ENCODE data around the gene KIF4A.

KIF4A gene

DNA sequence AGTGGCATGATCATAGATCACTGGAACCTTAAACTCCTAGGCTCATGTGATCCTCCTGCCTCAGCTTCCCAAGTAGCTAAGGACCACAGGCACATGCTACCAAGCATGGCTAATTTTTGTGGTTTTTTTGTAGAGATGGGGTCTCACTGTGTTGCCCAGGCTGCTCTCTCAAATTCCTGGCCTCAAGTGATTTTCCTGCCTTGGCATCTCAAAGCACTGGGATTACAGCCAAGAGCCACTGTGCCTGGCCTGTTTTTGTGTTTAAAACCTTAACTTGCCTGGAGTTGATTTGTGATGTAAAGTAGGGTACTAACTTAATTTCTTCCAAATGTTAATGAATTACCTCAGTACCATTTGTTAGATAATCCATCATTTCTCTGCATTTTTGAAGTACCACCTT is 177.1 kb downstream of the KIF4A start:
- Histone ChIP-seq H3K9me3 (ENCODE audit: control insufficient read depth, insufficient read depth, low read length) (no peaks in the 10 kb centered on the region), H3K9me2 (replicated peaks; ENCODE audit: control insufficient read depth, low read length) (no peaks in the 10 kb centered on the region), H3K27ac (ENCODE audit: low read depth, low read length) (no peak overlapping the region), H3F3A (ENCODE audit: control insufficient read depth, insufficient read depth) (no peaks in the 10 kb centered on the region), H3K79me2 (ENCODE audit: control insufficient read depth, low read length) (peaks cover 5% of the 10 kb centered on the region; the same call in 1 of the 2 replicates), H4K20me1 (ENCODE audit: control insufficient read depth, insufficient read depth, low read depth, low read length) (no peaks in the 10 kb centered on the region), H3K27me3 (ENCODE audit: control insufficient read depth, low read length) (no peaks in the 10 kb centered on the region), H3K36me3 (ENCODE audit: control insufficient read depth, low read length) (no peaks in the 10 kb centered on the region), H3K4me2 (ENCODE audit: low read length) (no peak overlapping the region), H3K4me3 (ENCODE audit: low read length) (no peak overlapping the region), H3K4me1 (ENCODE audit: control insufficient read depth, low read length) (peaks cover 7% of the 10 kb centered on the region)
- no peak for TF ChIP-seq EZH2phosphoT487 (IDR thresholded peaks at IDR 0.05; ENCODE audit: borderline replicate concordance, low read length)
- TF ChIP-seq, protein P1, sequence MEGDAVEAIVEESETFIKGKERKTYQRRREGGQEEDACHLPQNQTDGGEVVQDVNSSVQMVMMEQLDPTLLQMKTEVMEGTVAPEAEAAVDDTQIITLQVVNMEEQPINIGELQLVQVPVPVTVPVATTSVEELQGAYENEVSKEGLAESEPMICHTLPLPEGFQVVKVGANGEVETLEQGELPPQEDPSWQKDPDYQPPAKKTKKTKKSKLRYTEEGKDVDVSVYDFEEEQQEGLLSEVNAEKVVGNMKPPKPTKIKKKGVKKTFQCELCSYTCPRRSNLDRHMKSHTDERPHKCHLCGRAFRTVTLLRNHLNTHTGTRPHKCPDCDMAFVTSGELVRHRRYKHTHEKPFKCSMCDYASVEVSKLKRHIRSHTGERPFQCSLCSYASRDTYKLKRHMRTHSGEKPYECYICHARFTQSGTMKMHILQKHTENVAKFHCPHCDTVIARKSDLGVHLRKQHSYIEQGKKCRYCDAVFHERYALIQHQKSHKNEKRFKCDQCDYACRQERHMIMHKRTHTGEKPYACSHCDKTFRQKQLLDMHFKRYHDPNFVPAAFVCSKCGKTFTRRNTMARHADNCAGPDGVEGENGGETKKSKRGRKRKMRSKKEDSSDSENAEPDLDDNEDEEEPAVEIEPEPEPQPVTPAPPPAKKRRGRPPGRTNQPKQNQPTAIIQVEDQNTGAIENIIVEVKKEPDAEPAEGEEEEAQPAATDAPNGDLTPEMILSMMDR (IDR thresholded peaks at IDR 0.05; ENCODE audit: low read depth, low read length, poor library complexity, severe bottlenecking): no peak

DNA sequence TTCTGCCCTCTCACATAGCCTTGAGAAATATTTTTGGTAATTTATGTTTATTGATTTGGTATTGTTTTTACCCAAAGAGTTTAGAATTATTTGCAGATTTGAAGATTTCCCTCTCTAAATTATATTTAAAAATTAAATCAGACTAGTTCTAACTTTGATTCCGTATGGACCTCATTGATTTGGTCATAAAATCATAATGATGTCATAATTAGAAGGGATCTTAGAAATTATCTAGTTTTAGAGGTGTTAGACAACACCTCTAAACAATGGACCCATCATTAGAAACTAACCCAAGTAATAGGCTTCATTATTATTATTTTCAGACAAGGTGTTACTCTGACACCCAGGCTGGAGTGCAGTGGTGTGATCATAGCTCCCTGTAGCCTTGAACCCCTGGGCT is 178.8 kb downstream of the KIF4A start:
- Histone ChIP-seq H4K20me1 (ENCODE audit: control insufficient read depth, insufficient read depth, low read depth, low read length) (no peaks in the 10 kb centered on the region), H3K79me2 (ENCODE audit: control insufficient read depth, low read length) (peaks cover 5% of the 10 kb centered on the region; the same call in 1 of the 2 replicates), H3K4me1 (ENCODE audit: control insufficient read depth, low read length) (peaks cover 7% of the 10 kb centered on the region), H3K4me2 (ENCODE audit: low read length) (no peak overlapping the region), H3K9me3 (ENCODE audit: control insufficient read depth, insufficient read depth, low read length) (no peaks in the 10 kb centered on the region), H3K4me3 (ENCODE audit: low read length) (no peak overlapping the region), H3F3A (ENCODE audit: control insufficient read depth, insufficient read depth) (no peaks in the 10 kb centered on the region), H3K27me3 (ENCODE audit: control insufficient read depth, low read length) (no peaks in the 10 kb centered on the region), H3K9me2 (replicated peaks; ENCODE audit: control insufficient read depth, low read length) (no peaks in the 10 kb centered on the region), H3K36me3 (ENCODE audit: control insufficient read depth, low read length) (no peaks in the 10 kb centered on the region), H3K27ac (ENCODE audit: low read depth, low read length) (no peak overlapping the region)
- no peak for TF ChIP-seq EZH2phosphoT487 (IDR thresholded peaks at IDR 0.05; ENCODE audit: borderline replicate concordance, low read length)
- TF ChIP-seq, protein P1 (IDR thresholded peaks at IDR 0.05; ENCODE audit: low read depth, low read length, poor library complexity, severe bottlenecking): no peak

Data from DOHH2 (cell line).